Activated CD8-positive, alpha-beta memory T cell treated with anti-CD3 and anti-CD28 coated beads, Interleukin-2, amount 50 U/mL, for 24 hours (primary cell): ENCODE results near the gene WNT10A.
"Not testable (repeated sequence)": the region's sequence is repeated elsewhere in the genome, so short reads cannot be mapped to it uniquely, and the experiment has no call there.

Experiments
- DNase-seq: peaks from one replicate; pipeline ENCODE4 v3.0.0-alpha.2; 2020; ENCODE audit errors: extremely low read depth

The WNT10A gene

GRCh38 chr2:218880102-218880858 is at the start of gene WNT10A:
Gene WNT10A (plus strand): TSS chr2:218880852. CDS start chr2:218880996, 144 bp downstream.
- no peak for DNase-seq

GRCh38 chr2:218831378-218831990 is 49.2 kb upstream of the WNT10A start, which contains the start of gene PRKAG3:
Gene PRKAG3 (minus strand): TSS chr2:218831803.
- DNase-seq, result no peak

- DNase-seq, result no peak
These were observed 48.6 kb upstream of the WNT10A start for GRCh38 chr2:218832081-218832480.

- DNase-seq, result no peak
These were observed 48.1 kb upstream of the WNT10A start for GRCh38 chr2:218832520-218832919.

- no peak for DNase-seq
These were observed 47.5 kb upstream of the WNT10A start for GRCh38 chr2:218833023-218833609.

- no peak for DNase-seq
These were observed 46.0 kb upstream of the WNT10A start for GRCh38 chr2:218834685-218835084.

- DNase-seq, result no peak
These were observed 43.2 kb upstream of the WNT10A start for GRCh38 chr2:218837495-218837894.

GRCh38 chr2:218839430-218839829 is 41.2 kb upstream of the WNT10A start:
- no peak for DNase-seq

- DNase-seq, result no peak
These were observed 40.8 kb upstream of the WNT10A start for GRCh38 chr2:218839888-218840287.

- not testable (repeated sequence) for DNase-seq
These were observed 36.3 kb upstream of the WNT10A start for GRCh38 chr2:218844334-218844733.

- not testable (repeated sequence) for DNase-seq
These were observed 33.7 kb upstream of the WNT10A start for GRCh38 chr2:218846963-218847362.

- no peak for DNase-seq
These were observed 30.9 kb upstream of the WNT10A start for GRCh38 chr2:218849721-218850120.

GRCh38 chr2:218850796-218851195 is 29.9 kb upstream of the WNT10A start:
- DNase-seq, result no peak

GRCh38 chr2:218851286-218851685 is 29.4 kb upstream of the WNT10A start:
- no peak for DNase-seq

GRCh38 chr2:218852911-218853667 is 27.6 kb upstream of the WNT10A start:
- DNase-seq, result peak; percentile 43

- DNase-seq, result no peak
These were observed 26.9 kb upstream of the WNT10A start for GRCh38 chr2:218853766-218854165.

- DNase-seq, result no peak
These were observed 25.8 kb upstream of the WNT10A start for GRCh38 chr2:218854860-218855259.

- no peak for DNase-seq
These were observed 25.1 kb upstream of the WNT10A start for GRCh38 chr2:218855305-218856166.

GRCh38 chr2:218856167-218856895 is 24.3 kb upstream of the WNT10A start:
- DNase-seq, result no peak

- DNase-seq, result no peak
These were observed 23.8 kb upstream of the WNT10A start for GRCh38 chr2:218856896-218857243.
